DOHH2 (cell line): ENCODE data around the gene SORL1-AS1.

ENCODE experiments used
- H3F3A ChIP-seq: fragments of 200-600 bp; sonication (generic), shearing (Covaris generic); 2 replicates; pipeline ENCODE4 v1.6.0; 2016; ENCODE audit warnings: antibody characterized with exemption, mild to moderate bottlenecking; ENCODE audit not compliant: control insufficient read depth, insufficient read depth
- H3K27ac ChIP-seq: fragments of 200-600 bp; sonication (generic); 2 replicates; pipeline ENCODE4 v1.5.1; 2014; ENCODE audit warnings: low read depth, mild to moderate bottlenecking, low read length, moderate library complexity
- H3K27me3 ChIP-seq: fragments of 200-600 bp; sonication (generic); 2 replicates; pipeline ENCODE4 v1.6.1; 2014; ENCODE audit warnings: mild to moderate bottlenecking, low read length, mixed read lengths; ENCODE audit not compliant: control insufficient read depth
- H3K36me3 ChIP-seq: fragments of 200-600 bp; sonication (generic); 2 replicates; pipeline ENCODE4 v1.6.1; 2014; ENCODE audit warnings: mild to moderate bottlenecking, low read length, moderate library complexity, mixed read lengths; ENCODE audit not compliant: control insufficient read depth
- H3K4me1 ChIP-seq: fragments of 200-600 bp; sonication (generic); 2 replicates; pipeline ENCODE4 v1.6.1; 2014; ENCODE audit warnings: mild to moderate bottlenecking, low read length, mixed read lengths; ENCODE audit not compliant: control insufficient read depth
- H3K4me2 ChIP-seq: fragments of 200-600 bp; sonication (generic); 2 replicates; pipeline ENCODE4 v1.6.0; 2014; ENCODE audit warnings: mild to moderate bottlenecking, low read length, moderate library complexity
- H3K4me3 ChIP-seq: fragments of 200-600 bp; sonication (generic); 2 replicates; pipeline ENCODE4 v1.5.1; 2014; ENCODE audit warnings: mild to moderate bottlenecking, low read length, mixed read lengths
- H3K79me2 ChIP-seq: fragments of 200-600 bp; sonication (generic); 2 replicates; pipeline ENCODE4 v1.6.1; 2014; ENCODE audit warnings: mild to moderate bottlenecking, low read length, mixed read lengths; ENCODE audit not compliant: control insufficient read depth
- H3K9me2 ChIP-seq: fragments of 200-600 bp; sonication (generic); replicated peaks from 2 replicates; pipeline ENCODE4 v1.6.1; 2014; ENCODE audit warnings: mild to moderate bottlenecking, low read length, mixed read lengths; ENCODE audit not compliant: control insufficient read depth
- H3K9me3 ChIP-seq: fragments of 200-600 bp; sonication (generic); 2 replicates; pipeline ENCODE4 v1.6.1; 2014; ENCODE audit warnings: antibody characterized with exemption, low read length, mixed read lengths; ENCODE audit not compliant: control insufficient read depth, insufficient read depth
- H4K20me1 ChIP-seq: fragments of 200-600 bp; sonication (generic); 2 replicates; pipeline ENCODE4 v1.6.0; 2014; ENCODE audit warnings: low read depth, mild to moderate bottlenecking, antibody characterized with exemption, low read length, moderate library complexity; ENCODE audit not compliant: control insufficient read depth, insufficient read depth
- CTCF ChIP-seq: fragments of 200-600 bp; sonication (generic); IDR thresholded peaks from one replicate; pipeline ENCODE4 v1.5.1; 2014; ENCODE audit warnings: antibody characterized with exemption, mild to moderate bottlenecking, low read depth, low read length; ENCODE audit not compliant: poor library complexity, severe bottlenecking
- EZH2phosphoT487 ChIP-seq: fragments of 200-600 bp; sonication (generic); IDR thresholded peaks from 2 replicates; pipeline ENCODE4 v1.6.1; 2017; ENCODE audit warnings: borderline replicate concordance, mild to moderate bottlenecking, antibody characterized with exemption, low read length, moderate library complexity, mixed read lengths

The SORL1-AS1 gene

GRCh38 chr11:121439337-121439736, 13.4 kb downstream of the SORL1-AS1 start:
- no peak overlapping the region for H3K4me3 ChIP-seq
- no peaks in the 10 kb centered on the region for H4K20me1 ChIP-seq
- H3K4me1 ChIP-seq: peaks cover 58% of the 10 kb centered on the region
- H3K4me2 ChIP-seq: no peak overlapping the region
- TF ChIP-seq EZH2phosphoT487 (no peak), CTCF (no peak)
- no peaks in the 10 kb centered on the region for H3K9me3 ChIP-seq
- no peaks in the 10 kb centered on the region for H3K79me2 ChIP-seq
- H3F3A ChIP-seq: peaks cover 19% of the 10 kb centered on the region
- H3K9me2 ChIP-seq: no peaks in the 10 kb centered on the region
- no peaks in the 10 kb centered on the region for H3K27me3 ChIP-seq
- H3K36me3 ChIP-seq: peaks cover 6% of the 10 kb centered on the region
- no peak overlapping the region for H3K27ac ChIP-seq

GRCh38 chr11:121437686-121438078, 15.1 kb downstream of the SORL1-AS1 start:
- Histone ChIP-seq H3K79me2 (no peaks in the 10 kb centered on the region), H3K4me1 (peaks cover 59% of the 10 kb centered on the region), H3F3A (peaks cover 14% of the 10 kb centered on the region), H4K20me1 (no peaks in the 10 kb centered on the region), H3K4me3 (no peak overlapping the region), H3K36me3 (no peaks in the 10 kb centered on the region), H3K9me2 (no peaks in the 10 kb centered on the region), H3K27me3 (no peaks in the 10 kb centered on the region), H3K4me2 (no peak overlapping the region), H3K9me3 (no peaks in the 10 kb centered on the region), H3K27ac (0 out of 2 replicates have a peak overlapping the region, but pooled peaks have one; percentile 1)
- no peak for TF ChIP-seq EZH2phosphoT487
- no peak for TF ChIP-seq CTCF

- H3F3A ChIP-seq: peaks cover 16% of the 10 kb centered on the region
- H3K79me2 ChIP-seq: no peaks in the 10 kb centered on the region
- H3K9me2 ChIP-seq: no peaks in the 10 kb centered on the region
- no peak overlapping the region for H3K4me3 ChIP-seq
- H3K9me3 ChIP-seq: no peaks in the 10 kb centered on the region
- H3K27me3 ChIP-seq: no peaks in the 10 kb centered on the region
- no peaks in the 10 kb centered on the region for H4K20me1 ChIP-seq
- no peak overlapping the region for H3K4me2 ChIP-seq
- TF ChIP-seq CTCF (no peak), EZH2phosphoT487 (no peak)
- H3K27ac ChIP-seq: 0 out of 2 replicates have a peak overlapping the region, but pooled peaks have one; percentile 1
- H3K4me1 ChIP-seq: peaks cover 63% of the 10 kb centered on the region
- H3K36me3 ChIP-seq: no peaks in the 10 kb centered on the region; the same call in 1 of the 2 replicates
Measured at GRCh38 chr11:121437018-121437685, 15.6 kb downstream of the SORL1-AS1 start.
